HG03469 (cell line): ENCODE data around the gene ACSL6.
"Not testable (repeated sequence)": the region's sequence is repeated elsewhere in the genome, so short reads cannot be mapped to it uniquely, and the experiment has no call there.

Source experiments
- ATAC-seq: cut with Tn5 transposase; IDR thresholded peaks from one replicate; pipeline ENCODE4 v1.9.1; 2021; ENCODE audit warnings: mild to moderate bottlenecking, moderate library complexity, moderate number of reproducible peaks; ENCODE audit not compliant: unreplicated experiment

The ACSL6 gene

GRCh38 chr5:131950706-131951105 is 60.8 kb downstream of the ACSL6 start:
- ATAC-seq = no peak

DNA sequence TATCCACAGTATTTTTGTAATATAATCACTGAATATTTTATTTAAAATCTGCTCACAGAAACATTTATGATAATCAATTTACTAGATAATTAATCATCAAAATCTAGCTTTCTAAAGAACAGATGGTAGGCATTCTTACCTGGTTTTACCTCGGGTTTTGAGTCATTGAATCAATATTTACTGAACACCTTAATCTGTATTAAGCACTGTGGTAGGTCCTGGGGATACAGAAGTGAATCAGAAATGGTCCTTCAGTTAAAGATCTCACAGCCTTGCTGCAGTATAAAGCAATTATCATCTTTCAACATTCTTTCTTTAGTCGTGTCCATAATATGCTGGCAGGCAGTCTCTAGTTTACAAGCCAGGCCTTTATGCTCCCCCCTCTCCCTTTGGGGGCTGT is 64.0 kb downstream of the ACSL6 start:
- ATAC-seq = no peak

DNA sequence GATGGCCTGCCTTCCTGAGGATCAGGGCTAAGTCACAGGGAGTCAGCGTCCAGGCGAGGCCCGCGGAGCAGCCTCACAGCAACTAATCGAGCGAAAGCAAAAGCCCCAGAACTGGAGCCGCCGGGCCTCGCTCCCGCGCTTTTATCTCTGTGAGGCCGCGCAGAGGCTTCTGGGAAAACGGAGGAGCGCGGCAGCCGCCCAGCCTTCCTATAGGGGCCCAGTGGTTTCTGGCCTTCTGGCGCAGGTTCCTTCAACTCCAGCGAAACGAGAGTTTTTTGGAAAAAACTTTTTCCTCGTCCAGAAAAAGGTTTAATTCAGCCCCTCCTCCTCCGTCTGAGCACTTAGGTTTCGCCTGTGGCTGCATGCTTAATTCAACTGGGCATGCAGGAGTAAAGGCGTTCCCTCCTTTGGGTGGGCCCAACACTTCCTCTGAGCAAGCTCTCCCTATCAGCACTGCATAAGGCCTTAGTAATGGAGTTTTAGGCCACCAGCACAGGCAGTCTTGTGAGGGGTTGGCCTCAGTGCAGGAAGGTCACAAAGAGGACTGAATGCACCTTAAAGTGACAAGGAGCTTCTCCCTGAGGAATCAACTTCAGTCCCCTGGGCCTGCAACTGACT is 65.8 kb downstream of the ACSL6 start, which contains the start of gene MEIKIN:
Gene MEIKIN, minus strand, starts transcription at position 113 of the 618 bp plus-strand sequence. CDS start 158 bp downstream, outside the sequence.
- no peak for ATAC-seq

DNA sequence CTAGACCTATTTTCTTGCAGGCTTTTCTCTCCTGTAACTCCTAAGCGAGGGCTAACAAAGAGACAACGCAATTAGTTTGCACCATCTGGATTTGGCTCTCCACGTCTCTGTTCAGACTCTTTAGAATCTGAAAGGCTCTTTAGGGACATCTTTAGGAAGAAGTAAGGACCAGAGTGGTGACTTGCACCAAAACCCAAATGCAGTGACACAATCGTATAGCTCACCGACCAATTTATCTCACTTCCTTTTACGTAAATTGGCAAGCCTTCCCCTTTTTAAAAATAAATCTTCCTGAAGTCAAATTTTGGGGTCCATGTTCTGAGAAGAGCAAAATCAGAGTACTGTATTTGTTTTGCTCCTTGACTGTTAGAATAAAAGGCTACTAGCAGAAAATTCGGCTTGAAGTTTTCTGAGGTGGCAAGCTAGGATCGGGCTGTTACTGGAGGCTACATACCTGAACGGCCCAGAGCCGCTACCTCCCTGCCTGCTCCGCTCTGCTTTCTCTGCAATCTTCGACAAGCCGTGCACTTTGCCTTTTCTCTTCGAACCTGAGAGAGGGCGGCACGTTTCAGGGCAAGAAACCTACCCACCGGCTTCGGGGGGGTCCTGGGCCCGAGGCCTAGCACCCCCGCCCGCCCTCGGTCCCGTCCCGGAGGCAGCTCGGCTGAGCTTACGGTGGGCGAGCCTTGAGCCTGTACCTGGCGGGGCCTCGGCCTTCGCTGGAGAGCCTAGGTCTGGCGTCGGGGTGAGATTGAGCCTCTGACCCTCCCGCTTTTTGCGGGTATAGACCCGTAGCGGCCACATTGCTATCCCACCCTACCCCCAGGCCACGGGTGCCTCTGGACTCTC is 66.5 kb downstream of the ACSL6 start:
- no peak for ATAC-seq

- no peak for ATAC-seq
Measured at GRCh38 chr5:131943916-131944315, 67.5 kb downstream of the ACSL6 start.

DNA sequence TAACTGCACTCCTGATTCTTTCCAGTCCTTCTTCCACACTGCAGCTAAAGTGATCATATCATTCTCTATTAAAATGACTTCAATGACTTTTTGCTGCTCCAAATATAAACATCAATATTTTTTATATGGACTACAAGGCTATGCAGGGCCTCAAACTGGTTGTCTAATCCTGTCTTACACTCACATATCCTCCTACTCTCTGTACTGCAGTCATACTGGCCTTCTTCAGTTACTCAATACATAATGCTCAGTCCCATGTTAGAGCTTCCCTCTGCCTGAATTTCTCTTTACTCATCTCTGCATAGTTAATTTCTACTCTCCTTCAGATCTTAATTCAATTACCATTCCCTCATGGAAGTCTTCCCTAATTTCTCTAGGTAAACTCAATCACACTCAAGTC is 69.4 kb downstream of the ACSL6 start:
- ATAC-seq = no peak

GRCh38 chr5:131939690-131940345 is 71.6 kb downstream of the ACSL6 start:
- no peak for ATAC-seq

GRCh38 chr5:131932235-131932634 is 79.2 kb downstream of the ACSL6 start:
- ATAC-seq = no peak

GRCh38 chr5:131928957-131929356 is 82.5 kb downstream of the ACSL6 start:
- ATAC-seq = no peak

DNA sequence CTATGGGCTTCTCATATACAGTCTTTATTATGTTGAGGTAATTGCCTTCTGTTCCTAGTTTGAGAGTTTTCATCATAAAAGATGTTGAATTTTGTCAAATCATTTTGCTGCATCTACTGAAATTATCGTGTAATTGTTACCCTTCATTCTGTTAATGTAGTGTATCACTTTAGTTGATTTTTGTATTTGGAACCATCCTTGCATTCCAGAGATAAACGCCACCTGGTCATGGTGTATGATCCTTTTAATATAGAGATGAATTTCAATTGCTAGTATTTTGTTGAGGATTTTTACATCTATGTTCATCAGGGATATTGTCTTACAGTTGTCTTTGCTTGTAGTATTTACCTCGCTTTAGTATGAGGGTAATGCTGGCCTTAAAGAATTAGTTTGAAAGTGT is 85.3 kb downstream of the ACSL6 start:
- no peak for ATAC-seq

- no peak for ATAC-seq
Measured at GRCh38 chr5:131916481-131916880, 95.0 kb downstream of the ACSL6 start.

DNA sequence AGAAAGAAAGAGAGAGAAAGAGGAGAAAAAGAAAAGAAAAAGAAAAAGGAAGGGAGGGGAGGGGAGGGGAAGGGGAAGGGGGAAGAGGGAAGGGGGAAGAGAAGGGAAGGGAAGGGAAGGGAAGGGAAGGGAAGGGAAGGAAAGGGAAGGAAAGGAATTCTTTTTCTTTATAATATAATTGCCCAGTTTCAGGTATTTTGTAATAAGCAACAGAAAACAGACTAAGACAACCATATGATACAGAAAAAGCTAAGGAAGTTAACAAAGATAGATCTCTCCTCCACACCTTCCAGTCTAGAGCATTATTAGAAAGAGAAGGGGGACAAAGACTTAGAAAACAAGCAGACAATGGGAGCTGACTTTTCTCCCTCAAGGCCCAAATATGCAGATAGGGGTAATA is 97.0 kb downstream of the ACSL6 start:
- no peak for ATAC-seq

DNA sequence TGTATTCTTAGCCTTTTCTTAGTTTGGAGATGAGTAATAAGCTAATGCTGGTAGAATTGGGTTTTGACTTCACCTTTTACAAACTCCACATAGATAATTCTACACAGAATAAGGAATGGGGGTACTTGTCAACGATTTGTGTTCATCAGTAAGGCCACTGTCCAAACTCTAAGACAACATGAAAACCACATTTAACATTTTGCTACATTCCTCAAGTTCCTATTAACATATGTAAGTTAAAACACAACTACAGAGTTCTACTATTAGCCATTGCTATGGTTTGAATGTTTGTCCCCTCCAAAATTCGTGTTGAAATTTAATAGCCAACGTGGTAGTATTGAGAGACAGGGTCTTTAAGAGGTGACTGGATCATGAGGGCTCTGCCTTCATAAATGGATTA is 97.9 kb downstream of the ACSL6 start:
- no peak for ATAC-seq

GRCh38 chr5:131906668-131907067 is 104.8 kb downstream of the ACSL6 start:
- ATAC-seq = no peak

DNA sequence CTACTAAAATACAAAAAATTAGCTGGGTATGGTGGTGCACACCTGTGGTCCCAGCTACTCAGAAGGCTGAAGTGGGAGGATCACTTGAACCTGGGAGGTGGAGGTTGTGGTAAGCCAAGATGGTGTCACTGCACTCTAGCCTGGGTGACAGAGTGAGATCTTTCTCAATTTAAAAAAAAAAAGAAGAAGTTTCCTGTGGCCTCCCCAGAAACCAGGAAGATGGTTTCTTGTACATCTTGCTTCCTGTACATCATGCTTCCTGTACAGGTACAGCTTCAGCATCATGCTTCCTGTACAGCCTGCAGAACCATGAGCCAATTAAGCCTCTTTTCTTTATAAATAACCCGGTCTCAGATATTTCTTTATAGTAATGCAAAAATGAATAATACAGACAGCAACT is 109.2 kb downstream of the ACSL6 start:
- not testable (repeated sequence) for ATAC-seq
